HEK293T (cell line): ENCODE measurements around the gene ZNF836.

Experiments used
- BHLHE40 ChIP-seq: fragments of 450-650 bp; IDR thresholded peaks from 2 replicates; pipeline ENCODE4 v1.6.1; 2016; ENCODE audit warnings: mild to moderate bottlenecking, moderate library complexity, borderline replicate concordance
- L3MBTL2 ChIP-seq: fragments of 450-650 bp; conservative IDR thresholded peaks from 2 replicates; pipeline ENCODE4 v1.6.1; 2016; ENCODE audit warnings: mild to moderate bottlenecking
- LEF1 ChIP-seq: fragments of 450-650 bp; IDR thresholded peaks from 2 replicates; pipeline ENCODE4 v1.6.1; 2017; ENCODE audit warnings: mild to moderate bottlenecking, borderline replicate concordance
- NFRKB ChIP-seq: fragments of 450-650 bp; IDR thresholded peaks from 2 replicates; pipeline ENCODE4 v1.6.1; 2016; ENCODE audit warnings: mild to moderate bottlenecking, moderate library complexity
- SP1 ChIP-seq: fragments of 450-650 bp; IDR thresholded peaks from 2 replicates; pipeline ENCODE4 v1.6.1; 2017

DNA sequence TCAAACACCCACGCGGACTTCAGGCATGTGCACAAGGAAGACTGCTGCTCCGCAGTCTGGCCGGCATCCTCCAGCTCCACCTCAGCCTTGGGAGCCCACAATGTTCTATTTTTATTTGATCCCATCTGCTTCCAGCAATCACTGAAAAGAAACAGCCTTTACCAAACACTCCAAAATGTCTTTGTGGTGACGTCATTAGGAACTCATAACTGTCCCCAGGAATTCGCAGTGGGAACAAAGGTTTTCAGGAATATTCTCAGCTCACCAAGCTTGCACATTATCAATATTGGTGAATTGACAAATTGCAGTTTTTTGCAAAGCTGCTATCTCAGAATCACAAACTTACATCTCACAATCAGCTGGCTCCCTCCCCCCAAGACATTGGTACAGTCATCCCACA, 60.6 kb downstream of the ZNF836 start:
- TF ChIP-seq L3MBTL2: no peak
- TF ChIP-seq SP1: no peak
- no peak for TF ChIP-seq LEF1
- TF ChIP-seq NFRKB: no peak
- TF ChIP-seq BHLHE40: no peak
